ENCODE results near the gene GLIS1. TPM values are rescaled to one million over a fixed set of nuclear protein-coding genes. Genes with fewer than 3 reads are reported as not detected.

Gene GLIS1
- polyA plus RNA-seq, 1 donor (not counting 4 experiments of a cell fraction or from before 2014, with no cell fraction given): not detected

DNA sequence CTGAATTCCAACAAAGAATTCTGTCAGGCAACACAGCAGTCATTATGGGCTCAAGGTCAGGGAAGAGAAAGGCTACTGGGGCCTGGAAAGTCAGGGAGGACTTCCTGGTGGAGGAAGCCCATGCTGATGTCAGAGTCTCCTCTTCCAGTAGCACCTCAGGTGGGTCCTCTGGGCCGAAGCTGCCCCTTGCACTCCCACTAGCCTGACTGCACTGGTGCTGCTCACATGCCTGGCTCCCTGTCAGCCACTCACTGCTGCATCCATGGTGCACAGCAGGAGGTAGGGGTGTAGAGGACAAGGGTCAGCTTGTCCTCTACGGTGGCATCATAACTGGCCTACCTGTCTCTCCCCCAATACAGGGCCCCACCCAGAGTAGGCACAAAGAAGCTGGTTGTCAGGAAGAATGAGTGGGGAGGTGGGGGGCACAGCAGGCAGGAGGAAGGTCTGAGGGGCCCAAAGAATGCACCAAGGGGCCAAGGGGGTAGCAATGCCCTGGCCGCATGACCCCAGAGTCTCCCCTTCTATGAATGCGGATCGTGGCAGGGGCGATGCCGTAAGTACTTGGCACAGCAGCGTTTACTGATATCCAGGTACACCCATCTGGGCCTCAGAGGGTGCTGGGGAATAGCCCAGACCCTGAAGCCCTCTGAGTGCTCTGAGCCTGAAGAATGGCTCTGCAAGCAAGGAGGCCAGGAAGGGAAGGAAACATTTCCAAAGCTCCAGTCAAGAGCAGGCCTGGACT lies 80.3 kb downstream of the GLIS1 start:
- no peaks in the 10 kb centered on the region for H3K79me2 ChIP-seq (ENCODE audit: control insufficient read depth, insufficient read depth, low read length)
- dilution Hi-C loops (cut with MboI; ENCODE audit: extremely low pct_ligation_motif_present, low sequenced_read_pairs): no loop called here
- no peak overlapping the region for H3K4me2 ChIP-seq (ENCODE audit: control insufficient read depth, extremely low read depth, insufficient read depth, low read depth, low read length)
- H3K36me3 ChIP-seq (ENCODE audit: control insufficient read depth in 2 of 2, extremely low read depth in 1 of 2, insufficient read depth in 2 of 2, low read length in 2 of 2): no peaks in the 10 kb centered on the region
- no peak for TF ChIP-seq EZH2 (IDR thresholded peaks at IDR 0.05; ENCODE audit: low read length)
- TF ChIP-seq, protein P1, sequence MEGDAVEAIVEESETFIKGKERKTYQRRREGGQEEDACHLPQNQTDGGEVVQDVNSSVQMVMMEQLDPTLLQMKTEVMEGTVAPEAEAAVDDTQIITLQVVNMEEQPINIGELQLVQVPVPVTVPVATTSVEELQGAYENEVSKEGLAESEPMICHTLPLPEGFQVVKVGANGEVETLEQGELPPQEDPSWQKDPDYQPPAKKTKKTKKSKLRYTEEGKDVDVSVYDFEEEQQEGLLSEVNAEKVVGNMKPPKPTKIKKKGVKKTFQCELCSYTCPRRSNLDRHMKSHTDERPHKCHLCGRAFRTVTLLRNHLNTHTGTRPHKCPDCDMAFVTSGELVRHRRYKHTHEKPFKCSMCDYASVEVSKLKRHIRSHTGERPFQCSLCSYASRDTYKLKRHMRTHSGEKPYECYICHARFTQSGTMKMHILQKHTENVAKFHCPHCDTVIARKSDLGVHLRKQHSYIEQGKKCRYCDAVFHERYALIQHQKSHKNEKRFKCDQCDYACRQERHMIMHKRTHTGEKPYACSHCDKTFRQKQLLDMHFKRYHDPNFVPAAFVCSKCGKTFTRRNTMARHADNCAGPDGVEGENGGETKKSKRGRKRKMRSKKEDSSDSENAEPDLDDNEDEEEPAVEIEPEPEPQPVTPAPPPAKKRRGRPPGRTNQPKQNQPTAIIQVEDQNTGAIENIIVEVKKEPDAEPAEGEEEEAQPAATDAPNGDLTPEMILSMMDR (optimal IDR thresholded peaks at IDR 0.05 in 1 of 3, IDR thresholded peaks at IDR 0.05 in 1 of 3, conservative IDR thresholded peaks at IDR 0.05 in 1 of 3; ENCODE audit: extremely low read depth in 1 of 3, insufficient read depth in 2 of 3, low read length in 3 of 3): no peak
- H3K27me3 ChIP-seq (ENCODE audit: control insufficient read depth, extremely low read depth, insufficient read depth, low read length): peaks cover 15% of the 10 kb centered on the region
- FAIRE-seq: no peak
- H3K9me3 ChIP-seq (ENCODE audit: control insufficient read depth, low read depth, low read length): no peaks in the 10 kb centered on the region
- H3K4me1 ChIP-seq (ENCODE audit: control insufficient read depth, extremely low read depth, insufficient read depth, low read length): no peaks in the 10 kb centered on the region
- H3K9ac ChIP-seq (ENCODE audit: control insufficient read depth, extremely low read depth, insufficient read depth, low read length): no peak overlapping the region
- H2AFZ ChIP-seq (ENCODE audit: control insufficient read depth, low read length): no peak overlapping the region
- DNase-seq (ENCODE audit: low read depth, low spot score): no peak
- no peak overlapping the region for H3K4me3 ChIP-seq (ENCODE audit: control insufficient read depth in 2 of 3, extremely low read depth in 1 of 3, insufficient read depth in 2 of 3, low read depth in 1 of 3, low read length in 3 of 3)
- H3K9me1 ChIP-seq (ENCODE audit: control insufficient read depth, extremely low read depth, insufficient read depth, low read length): no peaks in the 10 kb centered on the region
- H3K27ac ChIP-seq (ENCODE audit: control insufficient read depth, insufficient read depth, low read length): no peak overlapping the region
- no peaks in the 10 kb centered on the region for H4K20me1 ChIP-seq (ENCODE audit: control insufficient read depth, extremely low read depth, insufficient read depth, low read length)

DNA sequence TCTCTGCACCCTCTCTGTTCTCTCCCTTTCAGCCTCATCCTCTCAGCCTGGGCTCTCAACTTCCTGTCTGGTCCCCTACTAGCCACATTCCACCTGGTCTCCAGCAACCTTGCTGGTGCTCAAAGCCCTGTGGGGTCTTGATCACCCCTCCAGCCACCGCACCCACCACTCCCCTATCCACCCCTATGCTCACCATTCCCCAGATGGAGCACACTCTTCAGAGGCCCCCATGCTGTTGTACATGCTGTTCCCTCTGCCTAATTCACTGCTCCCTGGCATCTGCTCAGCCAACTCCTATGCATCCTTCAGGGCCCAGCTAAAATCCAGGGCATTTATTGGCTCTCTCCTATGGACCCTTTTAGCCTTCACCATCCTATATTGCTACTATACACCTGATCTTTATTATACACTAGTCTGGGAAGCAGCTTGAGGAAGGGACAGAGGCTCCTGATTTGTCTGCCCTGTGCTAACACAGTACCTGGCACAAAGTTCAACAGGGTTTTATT lies 81.0 kb downstream of the GLIS1 start:
- H3K9me3 ChIP-seq (ENCODE audit: control insufficient read depth, low read depth, low read length): no peaks in the 10 kb centered on the region
- no peak overlapping the region for H3K4me3 ChIP-seq (ENCODE audit: control insufficient read depth in 2 of 3, extremely low read depth in 1 of 3, insufficient read depth in 2 of 3, low read depth in 1 of 3, low read length in 3 of 3)
- no peaks in the 10 kb centered on the region for H3K9me1 ChIP-seq (ENCODE audit: control insufficient read depth, extremely low read depth, insufficient read depth, low read length)
- H3K27me3 ChIP-seq (ENCODE audit: control insufficient read depth, extremely low read depth, insufficient read depth, low read length): peaks cover 10% of the 10 kb centered on the region
- no peak for DNase-seq (ENCODE audit: low read depth, low spot score)
- H3K27ac ChIP-seq (ENCODE audit: control insufficient read depth, insufficient read depth, low read length): no peak overlapping the region
- H3K4me1 ChIP-seq (ENCODE audit: control insufficient read depth, extremely low read depth, insufficient read depth, low read length): no peaks in the 10 kb centered on the region
- H3K4me2 ChIP-seq (ENCODE audit: control insufficient read depth, extremely low read depth, insufficient read depth, low read depth, low read length): no peak overlapping the region
- FAIRE-seq: no peak
- no peaks in the 10 kb centered on the region for H3K36me3 ChIP-seq (ENCODE audit: control insufficient read depth in 2 of 2, extremely low read depth in 1 of 2, insufficient read depth in 2 of 2, low read length in 2 of 2)
- dilution Hi-C loops (cut with MboI; ENCODE audit: extremely low pct_ligation_motif_present, low sequenced_read_pairs): no loop called here
- TF ChIP-seq, protein P1 (optimal IDR thresholded peaks at IDR 0.05 in 1 of 3, IDR thresholded peaks at IDR 0.05 in 1 of 3, conservative IDR thresholded peaks at IDR 0.05 in 1 of 3; ENCODE audit: extremely low read depth in 1 of 3, insufficient read depth in 2 of 3, low read length in 3 of 3): no peak
- no peak for TF ChIP-seq EZH2 (IDR thresholded peaks at IDR 0.05; ENCODE audit: low read length)
- no peaks in the 10 kb centered on the region for H4K20me1 ChIP-seq (ENCODE audit: control insufficient read depth, extremely low read depth, insufficient read depth, low read length)
- H3K79me2 ChIP-seq (ENCODE audit: control insufficient read depth, insufficient read depth, low read length): no peaks in the 10 kb centered on the region
- no peak overlapping the region for H2AFZ ChIP-seq (ENCODE audit: control insufficient read depth, low read length)
- H3K9ac ChIP-seq (ENCODE audit: control insufficient read depth, extremely low read depth, insufficient read depth, low read length): no peak overlapping the region

Measured in keratinocyte (primary cell).